ENCODE results near the gene NUP37.

Gene NUP37

DNA sequence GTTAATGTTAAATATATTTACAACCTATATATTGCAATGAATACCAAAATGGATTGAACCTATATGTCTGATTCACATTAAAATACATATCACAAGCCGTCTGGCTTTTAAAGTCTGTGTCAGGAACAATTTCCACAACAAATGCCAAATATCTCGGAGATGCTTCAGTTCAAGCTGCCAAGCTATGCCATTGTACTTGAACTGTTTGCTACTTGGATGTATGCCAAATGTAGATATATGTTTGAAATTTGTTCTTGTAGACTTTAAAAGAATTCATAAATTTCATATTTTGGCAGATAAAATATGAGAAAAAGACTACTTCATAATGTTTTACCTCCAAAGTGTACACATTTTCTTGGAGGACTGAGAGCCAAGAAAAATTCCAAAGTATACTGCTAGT lies 95.1 kb downstream of the NUP37 start:
- no peak for DNase-seq

DNA sequence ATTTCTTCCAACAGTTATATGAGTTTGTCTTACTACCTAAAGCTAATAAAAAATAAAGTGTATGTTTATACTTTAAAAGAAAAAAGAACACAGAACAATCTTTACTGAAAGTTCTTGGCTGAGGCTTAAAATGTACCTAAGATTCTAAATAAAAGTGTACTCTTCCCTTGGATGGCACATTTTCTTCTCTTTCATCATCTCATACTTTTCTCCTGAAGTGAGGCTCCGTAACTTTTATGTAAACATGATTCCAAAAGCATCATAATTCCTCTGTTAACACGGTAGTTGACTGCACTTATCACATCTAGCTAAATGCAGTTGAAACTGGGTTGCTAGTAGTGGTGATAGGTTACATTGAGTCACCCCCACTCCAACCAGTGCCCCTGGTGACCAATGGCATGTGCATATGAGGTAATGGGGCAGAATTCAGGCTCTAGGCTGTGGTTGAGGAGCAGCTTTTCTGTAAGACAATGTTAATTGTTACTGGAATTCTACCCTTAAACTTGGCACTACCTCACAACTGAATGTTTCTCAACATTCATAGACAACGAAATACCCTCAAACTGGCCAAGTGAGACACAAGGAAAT lies 96.5 kb downstream of the NUP37 start:
- no peak for DNase-seq
